ENCODE measurements around the gene SEMA4B.
A peak's percentile ranks its signal among the peaks of the same experiment; 100 is the strongest.

SEMA4B gene

DNA sequence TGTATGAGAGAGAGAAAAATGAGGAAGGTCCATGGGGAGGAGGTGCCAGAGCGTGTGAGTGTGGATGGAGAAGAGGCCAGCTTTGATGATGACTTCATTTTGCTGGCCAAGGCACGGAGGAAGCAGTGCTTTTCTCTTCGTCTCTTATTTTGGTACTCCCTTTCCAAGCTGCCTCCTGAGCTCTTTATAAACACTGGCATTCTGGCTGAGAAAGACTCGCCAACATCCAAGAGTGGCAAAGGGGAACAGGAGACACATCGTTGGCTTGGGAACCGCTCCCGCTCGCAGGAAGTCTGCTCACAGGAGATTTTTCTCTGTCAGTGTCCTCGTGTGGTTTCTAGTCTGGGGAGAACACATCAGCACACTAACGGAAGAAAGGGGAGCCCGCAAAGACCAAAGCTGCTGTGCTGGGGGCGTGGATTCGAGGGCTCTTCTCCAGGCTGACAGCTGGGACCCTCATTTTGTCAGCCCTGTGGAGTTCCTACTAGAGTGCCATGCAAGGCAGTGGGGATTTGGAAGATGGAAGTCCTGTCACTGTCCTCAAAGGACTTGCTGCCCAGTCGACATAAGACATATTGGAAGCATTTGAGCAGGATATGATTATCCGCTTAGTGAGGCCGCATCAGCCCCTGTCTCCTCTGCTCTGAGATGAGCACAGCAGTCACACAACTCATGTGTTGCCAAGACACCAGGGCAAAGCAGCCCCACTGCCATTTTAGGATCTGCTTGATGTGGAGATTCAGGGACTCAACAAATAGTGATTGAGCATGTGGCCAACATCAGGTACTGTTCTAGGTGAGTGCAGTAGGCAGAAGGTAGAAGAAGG is 8.0 kb upstream of the SEMA4B start:
- Histone ChIP-seq H4K20me1 (ENCODE audit: insufficient read depth, low read length) (no peaks in the 10 kb centered on the region), H3K36me3 (replicated peaks; ENCODE audit: low read depth, low read length) (no peaks in the 10 kb centered on the region), H2AFZ (ENCODE audit: low read depth, low read length) (no peak overlapping the region), H3K79me2 (ENCODE audit: low read length) (no peaks in the 10 kb centered on the region), H3K9me3 (ENCODE audit: insufficient read depth, low read length) (no peaks in the 10 kb centered on the region), H3K9ac (ENCODE audit: low read length) (no peak overlapping the region), H3K4me3 (ENCODE audit: low read length) (no peak overlapping the region), H3K27ac (ENCODE audit: low read length) (no peak overlapping the region), H3K4me1 (ENCODE audit: low read length) (peaks cover 35% of the 10 kb centered on the region), H3K4me2 (ENCODE audit: low read length) (0 out of 2 replicates have a peak overlapping the region, but pooled peaks have one; percentile 83), H3K27me3 (ENCODE audit: low read depth, low read length) (no peaks in the 10 kb centered on the region)
- TF ChIP-seq, protein P1, sequence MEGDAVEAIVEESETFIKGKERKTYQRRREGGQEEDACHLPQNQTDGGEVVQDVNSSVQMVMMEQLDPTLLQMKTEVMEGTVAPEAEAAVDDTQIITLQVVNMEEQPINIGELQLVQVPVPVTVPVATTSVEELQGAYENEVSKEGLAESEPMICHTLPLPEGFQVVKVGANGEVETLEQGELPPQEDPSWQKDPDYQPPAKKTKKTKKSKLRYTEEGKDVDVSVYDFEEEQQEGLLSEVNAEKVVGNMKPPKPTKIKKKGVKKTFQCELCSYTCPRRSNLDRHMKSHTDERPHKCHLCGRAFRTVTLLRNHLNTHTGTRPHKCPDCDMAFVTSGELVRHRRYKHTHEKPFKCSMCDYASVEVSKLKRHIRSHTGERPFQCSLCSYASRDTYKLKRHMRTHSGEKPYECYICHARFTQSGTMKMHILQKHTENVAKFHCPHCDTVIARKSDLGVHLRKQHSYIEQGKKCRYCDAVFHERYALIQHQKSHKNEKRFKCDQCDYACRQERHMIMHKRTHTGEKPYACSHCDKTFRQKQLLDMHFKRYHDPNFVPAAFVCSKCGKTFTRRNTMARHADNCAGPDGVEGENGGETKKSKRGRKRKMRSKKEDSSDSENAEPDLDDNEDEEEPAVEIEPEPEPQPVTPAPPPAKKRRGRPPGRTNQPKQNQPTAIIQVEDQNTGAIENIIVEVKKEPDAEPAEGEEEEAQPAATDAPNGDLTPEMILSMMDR (IDR thresholded peaks at IDR 0.05; ENCODE audit: low read depth, low read length): no peak
- no peak for TF ChIP-seq EZH2phosphoT487 (IDR thresholded peaks at IDR 0.05; ENCODE audit: low read depth)

DNA sequence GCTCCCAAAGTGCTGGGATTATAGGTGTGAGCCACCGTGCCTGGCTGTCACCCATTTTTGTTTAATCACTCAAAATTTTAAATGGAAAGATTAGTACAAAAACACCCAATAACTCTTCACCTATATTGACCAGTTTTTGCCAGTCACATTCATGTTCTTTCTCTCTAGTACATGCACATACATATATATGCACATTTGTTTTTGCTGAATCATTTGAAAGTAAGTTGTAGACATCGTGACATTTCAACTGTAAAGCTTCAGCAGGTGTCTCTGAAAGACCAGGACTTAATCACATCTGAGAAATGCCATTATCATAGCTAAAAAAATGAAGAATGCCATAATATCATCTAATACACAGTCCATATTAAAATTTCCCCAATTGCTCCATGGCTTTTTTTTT is 6.5 kb upstream of the SEMA4B start:
- H3K36me3 ChIP-seq (replicated peaks; ENCODE audit: low read depth, low read length): no peaks in the 10 kb centered on the region
- no peaks in the 10 kb centered on the region for H3K27me3 ChIP-seq (ENCODE audit: low read depth, low read length)
- H3K4me3 ChIP-seq (ENCODE audit: low read length): no peak overlapping the region
- H3K9me3 ChIP-seq (ENCODE audit: insufficient read depth, low read length): no peaks in the 10 kb centered on the region
- no peak overlapping the region for H2AFZ ChIP-seq (ENCODE audit: low read depth, low read length)
- no peaks in the 10 kb centered on the region for H4K20me1 ChIP-seq (ENCODE audit: insufficient read depth, low read length)
- H3K4me2 ChIP-seq (ENCODE audit: low read length): no peak overlapping the region
- no peaks in the 10 kb centered on the region for H3K79me2 ChIP-seq (ENCODE audit: low read length)
- TF ChIP-seq, protein P1 (IDR thresholded peaks at IDR 0.05; ENCODE audit: low read depth, low read length): no peak
- TF ChIP-seq EZH2phosphoT487 (IDR thresholded peaks at IDR 0.05; ENCODE audit: low read depth): no peak
- H3K9ac ChIP-seq (ENCODE audit: low read length): no peak overlapping the region
- peaks cover 28% of the 10 kb centered on the region for H3K4me1 ChIP-seq (ENCODE audit: low read length)
- no peak overlapping the region for H3K27ac ChIP-seq (ENCODE audit: low read length)

DNA sequence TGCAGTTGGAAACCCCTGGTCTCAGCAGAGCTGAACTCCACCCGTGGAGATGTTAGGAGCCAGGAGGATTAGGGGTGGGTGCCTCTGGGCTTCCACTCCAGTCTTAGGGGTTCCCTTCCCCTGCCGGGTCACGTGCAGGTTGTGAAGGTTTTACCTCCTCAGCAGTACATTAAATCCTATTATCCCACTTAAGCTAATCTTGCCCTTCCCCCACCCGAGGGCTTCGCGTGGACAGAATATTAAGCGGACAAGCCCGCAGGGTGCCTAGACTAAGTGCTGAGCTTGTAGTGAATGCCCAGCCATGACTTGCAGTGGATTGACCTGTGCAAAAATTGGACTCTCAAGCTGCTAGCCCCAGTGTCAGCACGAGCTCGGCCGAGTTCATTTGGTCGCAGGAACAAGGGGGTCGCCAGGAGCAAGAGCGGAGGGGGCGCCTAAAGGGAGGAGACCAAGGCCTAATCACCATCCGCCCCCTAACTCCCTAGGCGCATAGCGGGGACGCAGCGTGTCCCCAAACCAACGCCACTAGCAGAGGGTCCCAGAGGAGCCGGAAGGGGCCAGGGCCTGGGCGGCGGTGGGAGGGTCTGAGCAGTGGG is 498 bp upstream of the SEMA4B start:
- H3K9me3 ChIP-seq (ENCODE audit: insufficient read depth, low read length): no peaks in the 10 kb centered on the region
- H3K27me3 ChIP-seq (ENCODE audit: low read depth, low read length): peaks cover 5% of the 10 kb centered on the region; the same call in 1 of the 2 replicates
- H3K36me3 ChIP-seq (replicated peaks; ENCODE audit: low read depth, low read length): no peaks in the 10 kb centered on the region
- peak overlapping the region; percentile 72 for H3K9ac ChIP-seq (ENCODE audit: low read length)
- H3K27ac ChIP-seq (ENCODE audit: low read length): no peak overlapping the region
- peak overlapping the region; percentile 85 for H3K4me2 ChIP-seq (ENCODE audit: low read length)
- peak overlapping the region; percentile 84 for H3K4me3 ChIP-seq (ENCODE audit: low read length)
- H4K20me1 ChIP-seq (ENCODE audit: insufficient read depth, low read length): no peaks in the 10 kb centered on the region
- peak overlapping the region; percentile 43; the same call in 1 of the 2 replicates for H2AFZ ChIP-seq (ENCODE audit: low read depth, low read length)
- H3K79me2 ChIP-seq (ENCODE audit: low read length): no peaks in the 10 kb centered on the region
- no peak for TF ChIP-seq EZH2phosphoT487 (IDR thresholded peaks at IDR 0.05; ENCODE audit: low read depth)
- TF ChIP-seq, protein P1 (IDR thresholded peaks at IDR 0.05; ENCODE audit: low read depth, low read length): no peak
- peaks cover 10% of the 10 kb centered on the region for H3K4me1 ChIP-seq (ENCODE audit: low read length)

DNA sequence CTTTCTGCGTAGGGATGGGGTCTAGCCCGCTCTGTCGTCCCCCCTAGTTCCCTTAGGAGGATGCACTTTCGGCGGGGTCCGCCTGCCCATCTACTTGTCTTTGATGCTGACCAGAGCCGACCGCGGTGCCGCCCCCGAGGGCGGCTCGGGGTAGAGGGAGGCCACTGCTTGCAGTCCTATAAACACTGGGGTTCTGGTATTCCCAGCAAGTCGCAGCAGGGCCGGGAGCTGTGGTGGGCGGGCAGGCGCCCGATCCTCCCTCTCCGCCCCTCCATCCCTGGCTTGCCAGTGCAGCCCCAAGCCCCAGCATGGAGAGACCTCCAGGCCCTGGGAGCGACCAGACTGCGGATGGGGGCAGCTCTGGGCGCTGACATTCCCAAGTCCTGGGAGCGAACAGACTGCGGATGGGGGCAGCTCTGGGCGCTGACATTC is 830 bp downstream of the SEMA4B start:
- no peaks in the 10 kb centered on the region for H4K20me1 ChIP-seq (ENCODE audit: insufficient read depth, low read length)
- no peaks in the 10 kb centered on the region for H3K36me3 ChIP-seq (replicated peaks; ENCODE audit: low read depth, low read length)
- H3K27ac ChIP-seq (ENCODE audit: low read length): no peak overlapping the region
- peak overlapping the region; percentile 84 for H3K4me3 ChIP-seq (ENCODE audit: low read length)
- TF ChIP-seq, protein P1 (IDR thresholded peaks at IDR 0.05; ENCODE audit: low read depth, low read length): no peak
- TF ChIP-seq EZH2phosphoT487 (IDR thresholded peaks at IDR 0.05; ENCODE audit: low read depth): no peak
- H3K9me3 ChIP-seq (ENCODE audit: insufficient read depth, low read length): no peaks in the 10 kb centered on the region
- H3K9ac ChIP-seq (ENCODE audit: low read length): peak overlapping the region; percentile 72
- no peak overlapping the region for H2AFZ ChIP-seq (ENCODE audit: low read depth, low read length)
- peaks cover 5% of the 10 kb centered on the region; the same call in 1 of the 2 replicates for H3K27me3 ChIP-seq (ENCODE audit: low read depth, low read length)
- peak overlapping the region; percentile 85 for H3K4me2 ChIP-seq (ENCODE audit: low read length)
- H3K79me2 ChIP-seq (ENCODE audit: low read length): no peaks in the 10 kb centered on the region
- H3K4me1 ChIP-seq (ENCODE audit: low read length): peaks cover 10% of the 10 kb centered on the region

All from OCI-LY3 (cell line).